Loucy (cell line): ENCODE results near the gene KANK2.

ENCODE experiments used
- H2AFZ ChIP-seq: fragments of 200-600 bp; sonication (generic); 2 replicates; pipeline ENCODE4 v1.6.0; 2016; ENCODE audit warnings: antibody characterized with exemption, mild to moderate bottlenecking, low read length, moderate library complexity
- H3F3A ChIP-seq: fragments of 200-600 bp; 2 replicates; pipeline ENCODE4 v1.6.0; 2016; ENCODE audit warnings: antibody characterized with exemption, low read depth, mild to moderate bottlenecking
- H3K27me3 ChIP-seq: fragments of 200-600 bp; sonication (generic); 2 replicates; pipeline ENCODE4 v1.6.1; 2014; ENCODE audit warnings: low read length, mild to moderate bottlenecking; ENCODE audit not compliant: insufficient read depth, poor library complexity, severe bottlenecking
- H3K36me3 ChIP-seq: fragments of 200-600 bp; sonication (generic); 2 replicates; pipeline ENCODE4 v1.6.1; 2016; ENCODE audit warnings: low read length; ENCODE audit not compliant: insufficient read depth
- H3K4me1 ChIP-seq: fragments of 200-600 bp; sonication (generic); 2 replicates; pipeline ENCODE4 v1.5.1; 2014; ENCODE audit warnings: low read length, mild to moderate bottlenecking; ENCODE audit not compliant: insufficient read depth, poor library complexity, severe bottlenecking
- H3K4me2 ChIP-seq: fragments of 200-600 bp; sonication (generic); 2 replicates; pipeline ENCODE4 v1.6.0; 2014; ENCODE audit warnings: antibody characterized with exemption, low read length, low read depth, mild to moderate bottlenecking; ENCODE audit not compliant: poor library complexity, severe bottlenecking
- H3K4me3 ChIP-seq: fragments of 200-600 bp; sonication (generic); 2 replicates; pipeline ENCODE4 v1.5.1; 2014; ENCODE audit warnings: low read length, mild to moderate bottlenecking, mixed read lengths; ENCODE audit not compliant: poor library complexity, severe bottlenecking
- H3K79me2 ChIP-seq: fragments of 200-600 bp; sonication (generic); 2 replicates; pipeline ENCODE4 v1.6.1; 2014; ENCODE audit warnings: low read length; ENCODE audit not compliant: insufficient read depth
- H3K9ac ChIP-seq: fragments of 200-600 bp; sonication (generic); 2 replicates; pipeline ENCODE4 v1.6.0; 2014; ENCODE audit warnings: mild to moderate bottlenecking, low read depth, low read length, moderate library complexity; ENCODE audit not compliant: poor library complexity, severe bottlenecking
- H3K9me2 ChIP-seq: fragments of 200-600 bp; sonication (generic); replicated peaks from 2 replicates; pipeline ENCODE4 v1.6.1; 2016; ENCODE audit warnings: low read depth, low read length, mixed read lengths
- H3K9me3 ChIP-seq: fragments of 200-600 bp; sonication (generic); 2 replicates; pipeline ENCODE4 v1.6.1; 2014; ENCODE audit warnings: mild to moderate bottlenecking, antibody characterized with exemption, low read length, low read depth; ENCODE audit not compliant: insufficient read depth
- H4K20me1 ChIP-seq: fragments of 200-600 bp; sonication (generic); 2 replicates; pipeline ENCODE4 v1.6.0; 2014; ENCODE audit warnings: antibody characterized with exemption, low read length, mild to moderate bottlenecking; ENCODE audit not compliant: insufficient read depth, poor library complexity, severe bottlenecking
- EZH2phosphoT487 ChIP-seq: fragments of 200-600 bp; IDR thresholded peaks from 2 replicates; pipeline ENCODE4 v1.6.1; 2018; ENCODE audit warnings: antibody characterized with exemption, mild to moderate bottlenecking, moderate library complexity, borderline replicate concordance
- TF ChIP-seq, protein P1 (sequence below): fragments of 200-600 bp; sonication (generic); conservative IDR thresholded peaks from 2 replicates; pipeline ENCODE4 v1.5.1; 2014; ENCODE audit warnings: mild to moderate bottlenecking, antibody characterized with exemption, low read length

The KANK2 gene

DNA sequence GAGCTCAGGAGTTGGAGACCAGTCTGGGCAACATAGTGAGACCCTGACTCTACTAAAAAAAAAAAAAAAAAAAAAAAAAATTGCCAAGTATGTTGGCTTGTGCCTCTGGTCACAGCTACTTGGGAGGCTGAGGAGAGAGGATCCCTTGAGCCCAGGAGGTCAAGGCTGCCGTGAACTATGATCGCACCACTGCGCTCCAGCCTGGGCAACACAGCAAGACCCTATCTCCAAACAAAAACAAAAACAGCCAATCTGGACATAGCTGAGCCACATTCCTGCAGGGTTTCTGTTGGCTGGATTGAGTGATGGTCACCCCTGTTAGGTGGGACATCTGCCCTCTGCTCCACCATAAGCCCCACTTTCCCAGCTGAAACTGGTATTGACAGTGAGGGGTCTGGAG lies 28.5 kb upstream of the KANK2 start:
- no peak overlapping the region for H3K4me3 ChIP-seq
- no peaks in the 10 kb centered on the region for H3K79me2 ChIP-seq
- H3F3A ChIP-seq = no peaks in the 10 kb centered on the region
- no peaks in the 10 kb centered on the region for H3K9me3 ChIP-seq
- H3K4me2 ChIP-seq = no peak overlapping the region
- H4K20me1 ChIP-seq = no peaks in the 10 kb centered on the region
- TF ChIP-seq EZH2phosphoT487 = no peak
- TF ChIP-seq, protein P1, sequence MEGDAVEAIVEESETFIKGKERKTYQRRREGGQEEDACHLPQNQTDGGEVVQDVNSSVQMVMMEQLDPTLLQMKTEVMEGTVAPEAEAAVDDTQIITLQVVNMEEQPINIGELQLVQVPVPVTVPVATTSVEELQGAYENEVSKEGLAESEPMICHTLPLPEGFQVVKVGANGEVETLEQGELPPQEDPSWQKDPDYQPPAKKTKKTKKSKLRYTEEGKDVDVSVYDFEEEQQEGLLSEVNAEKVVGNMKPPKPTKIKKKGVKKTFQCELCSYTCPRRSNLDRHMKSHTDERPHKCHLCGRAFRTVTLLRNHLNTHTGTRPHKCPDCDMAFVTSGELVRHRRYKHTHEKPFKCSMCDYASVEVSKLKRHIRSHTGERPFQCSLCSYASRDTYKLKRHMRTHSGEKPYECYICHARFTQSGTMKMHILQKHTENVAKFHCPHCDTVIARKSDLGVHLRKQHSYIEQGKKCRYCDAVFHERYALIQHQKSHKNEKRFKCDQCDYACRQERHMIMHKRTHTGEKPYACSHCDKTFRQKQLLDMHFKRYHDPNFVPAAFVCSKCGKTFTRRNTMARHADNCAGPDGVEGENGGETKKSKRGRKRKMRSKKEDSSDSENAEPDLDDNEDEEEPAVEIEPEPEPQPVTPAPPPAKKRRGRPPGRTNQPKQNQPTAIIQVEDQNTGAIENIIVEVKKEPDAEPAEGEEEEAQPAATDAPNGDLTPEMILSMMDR = no peak
- no peaks in the 10 kb centered on the region for H3K4me1 ChIP-seq
- no peaks in the 10 kb centered on the region for H3K9me2 ChIP-seq
- H3K27me3 ChIP-seq = no peaks in the 10 kb centered on the region
- no peaks in the 10 kb centered on the region for H3K36me3 ChIP-seq
- H2AFZ ChIP-seq = no peak overlapping the region
- H3K9ac ChIP-seq = no peak overlapping the region

DNA sequence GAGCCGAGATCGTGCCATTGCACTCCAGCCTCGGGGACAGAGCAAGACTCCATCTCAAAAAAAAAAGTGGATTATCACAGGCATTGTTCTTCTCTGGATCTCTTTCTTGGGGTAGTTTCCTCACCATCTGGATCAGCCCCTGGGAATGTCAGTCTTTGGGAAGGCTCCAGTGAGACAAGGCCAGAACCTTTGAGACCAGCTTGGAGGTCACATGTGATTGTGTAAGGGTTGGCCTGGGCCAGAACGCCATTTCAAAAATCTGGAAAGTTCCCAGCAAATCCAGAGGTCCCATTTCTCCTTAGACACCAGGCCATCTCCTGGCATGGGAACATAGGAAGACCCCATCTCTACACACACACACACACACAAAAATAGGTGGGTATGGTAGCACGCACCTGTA lies 27.8 kb upstream of the KANK2 start:
- no peaks in the 10 kb centered on the region for H3K9me2 ChIP-seq
- no peaks in the 10 kb centered on the region for H3K4me1 ChIP-seq
- H3K4me3 ChIP-seq = no peak overlapping the region
- H3K9ac ChIP-seq = no peak overlapping the region
- H3K79me2 ChIP-seq = no peaks in the 10 kb centered on the region
- H3K4me2 ChIP-seq = no peak overlapping the region
- H3F3A ChIP-seq = no peaks in the 10 kb centered on the region
- H3K36me3 ChIP-seq = no peaks in the 10 kb centered on the region
- no peaks in the 10 kb centered on the region for H4K20me1 ChIP-seq
- H3K9me3 ChIP-seq = no peaks in the 10 kb centered on the region
- H3K27me3 ChIP-seq = no peaks in the 10 kb centered on the region
- no peak overlapping the region for H2AFZ ChIP-seq
- TF ChIP-seq, protein P1 = no peak
- no peak for TF ChIP-seq EZH2phosphoT487

DNA sequence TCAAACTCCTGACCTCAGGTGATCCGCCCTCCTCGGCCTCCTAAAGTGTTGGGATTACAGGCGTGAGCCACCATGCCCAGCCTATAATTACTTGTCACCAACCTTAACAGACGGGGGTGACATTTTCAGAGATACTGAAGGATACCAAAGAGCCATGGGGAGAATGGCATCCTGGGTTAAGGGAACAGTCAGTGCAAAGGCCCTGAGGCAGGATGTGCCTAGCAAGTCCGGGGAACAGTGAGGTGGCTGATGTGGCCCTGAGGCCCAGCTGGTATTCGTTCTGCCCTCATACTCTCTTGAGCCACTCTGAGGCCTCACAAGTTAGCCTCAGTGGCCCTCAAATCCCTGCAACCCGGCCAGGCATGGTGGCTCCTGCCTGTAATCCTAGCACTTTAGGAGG lies 27.1 kb upstream of the KANK2 start:
- no peaks in the 10 kb centered on the region for H3K4me1 ChIP-seq
- H3K4me3 ChIP-seq = no peak overlapping the region
- H3K9me3 ChIP-seq = no peaks in the 10 kb centered on the region
- no peak overlapping the region for H2AFZ ChIP-seq
- no peaks in the 10 kb centered on the region for H3K36me3 ChIP-seq
- H4K20me1 ChIP-seq = no peaks in the 10 kb centered on the region
- no peak overlapping the region for H3K9ac ChIP-seq
- H3K79me2 ChIP-seq = no peaks in the 10 kb centered on the region
- no peaks in the 10 kb centered on the region for H3K27me3 ChIP-seq
- no peaks in the 10 kb centered on the region for H3F3A ChIP-seq
- no peaks in the 10 kb centered on the region for H3K9me2 ChIP-seq
- TF ChIP-seq EZH2phosphoT487 = no peak
- no peak overlapping the region for H3K4me2 ChIP-seq

DNA sequence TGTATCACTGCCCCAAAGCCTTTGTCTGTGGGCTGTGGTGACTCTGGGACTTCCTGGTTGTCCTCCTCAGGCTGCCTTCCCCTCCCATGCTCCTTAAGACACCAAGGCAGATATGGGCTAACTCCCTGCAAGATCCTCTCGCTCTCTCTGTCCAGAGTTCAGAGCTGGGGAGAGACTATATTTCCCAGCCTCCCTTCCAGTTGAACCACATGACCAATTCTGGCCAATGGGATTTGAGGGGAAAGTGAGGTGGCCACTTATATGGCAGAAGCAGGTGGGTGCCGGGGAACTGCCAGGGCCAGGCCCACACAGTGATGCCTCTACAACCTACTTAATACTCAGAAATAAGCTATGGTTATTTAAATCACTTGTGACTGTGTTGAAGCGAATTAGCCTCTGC lies 25.9 kb upstream of the KANK2 start:
- Histone ChIP-seq H3K9me3 (no peaks in the 10 kb centered on the region), H4K20me1 (no peaks in the 10 kb centered on the region), H3K4me2 (no peak overlapping the region), H3K4me1 (no peaks in the 10 kb centered on the region), H3K9ac (no peak overlapping the region), H3K79me2 (no peaks in the 10 kb centered on the region), H3K4me3 (no peak overlapping the region), H3K27me3 (no peaks in the 10 kb centered on the region), H3K9me2 (no peaks in the 10 kb centered on the region), H2AFZ (peak overlapping the region; percentile 60; the same call in 1 of the 2 replicates), H3K36me3 (no peaks in the 10 kb centered on the region), H3F3A (no peaks in the 10 kb centered on the region)
- TF ChIP-seq, protein P1 = no peak
